GM12878 (cell line): Measurements from ENCODE around the gene GHDC. TPM values are rescaled to one million over a fixed set of nuclear protein-coding genes. Genes with fewer than 3 reads are reported as not detected.

Experiments
- ATAC-seq: fragments of 200-7000 bp; cut with Tn5 transposase; 3 replicates; pipeline ENCODE4 v1.9.1; 2020; ENCODE audit warnings: mild to moderate bottlenecking, moderate library complexity
- BruUV-seq: library from RNA; stranded (reverse); fragments of 400-500 nt; replicated peaks from 2 replicates; lab custom pipeline; 2021; lab: Mats Ljungman, UMichigan
- CTCF ChIA-PET: fragments of 300-600 bp; sonication (Branson Sonifier 250); formaldehyde crosslinking; extraction: SDS; loops from one replicate; lab custom pipeline; 2021; ENCODE audit warnings: inconsistent platforms; lab: Yijun Ruan, JAX
- POLR2A ChIA-PET: fragments of 350-600 bp; formaldehyde crosslinking; extraction: SDS; loops from one replicate; lab custom pipeline; 2021; ENCODE audit warnings: inconsistent platforms; lab: Charles Lee
- RAD21 ChIA-PET: fragments of 300-600 bp; sonication (Branson Sonifier 250); formaldehyde crosslinking; loops from one replicate; lab custom pipeline; 2023; ENCODE audit warnings: antibody characterized with exemption; ENCODE audit not compliant: unreplicated experiment; lab: Charles Lee
- SMC1A ChIA-PET: fragments of 300-600 bp; sonication (Branson Sonifier 250); formaldehyde crosslinking; loops from one replicate; lab custom pipeline; 2023; ENCODE audit not compliant: unreplicated experiment, uncharacterized antibody; lab: Charles Lee
- DNase-seq: peaks from one replicate; pipeline ENCODE4 v3.0.0-alpha.2; 2011; ENCODE audit warnings: low read depth, low spot score
- FAIRE-seq: peaks from 3 replicates; lab custom pipeline; 2011; peaks lifted over from hg19 to GRCh38; lab: Jason Lieb, UNC
- H2AFZ ChIP-seq: 2 replicates; pipeline ENCODE4 v1.6.0; 2011; ENCODE audit warnings: low read depth, low read length, control low read depth; ENCODE audit not compliant: control insufficient read depth
- H3K27ac ChIP-seq: 2 replicates; pipeline ENCODE4 v1.5.1; 2011; ENCODE audit warnings: control low read depth; ENCODE audit not compliant: control insufficient read depth, insufficient read depth
- H3K27me3 ChIP-seq, 2 experiments: replicated peaks in 1 of 2; 2 replicates each; pipeline versions ENCODE4 v1.6.0 to v1.6.1; 2011; ENCODE audit warnings: low read length in 1 of 2; ENCODE audit not compliant: control insufficient read depth in 2 of 2, insufficient read depth in 2 of 2
- H3K36me3 ChIP-seq, 2 experiments: 2 replicates each; pipeline ENCODE4 v1.5.1; 2011; ENCODE audit warnings: low read length in 1 of 2; ENCODE audit not compliant: control insufficient read depth in 2 of 2, insufficient read depth in 2 of 2
- H3K4me1 ChIP-seq: 2 replicates; pipeline ENCODE4 v1.6.1; 2011; ENCODE audit warnings: mild to moderate bottlenecking, low read length, moderate library complexity, mixed read lengths; ENCODE audit not compliant: control insufficient read depth, insufficient read depth
- H3K4me2 ChIP-seq: 2 replicates; pipeline ENCODE4 v1.6.0; 2011; ENCODE audit warnings: control low read depth; ENCODE audit not compliant: control insufficient read depth, insufficient read depth
- H3K4me3 ChIP-seq: fragments of 200-600 bp; sonication (generic); 2 replicates; pipeline ENCODE4 v1.5.1; 2016
- H3K79me2 ChIP-seq: 2 replicates; pipeline ENCODE4 v1.6.0; 2011; ENCODE audit warnings: low read length; ENCODE audit not compliant: control insufficient read depth, insufficient read depth
- H3K9ac ChIP-seq: 2 replicates; pipeline ENCODE4 v1.8.0; 2011; ENCODE audit warnings: low read length, control low read depth, mixed read lengths; ENCODE audit not compliant: control insufficient read depth, insufficient read depth
- H3K9me3 ChIP-seq: replicated peaks from 3 replicates; pipeline ENCODE4 v1.5.1; 2011; ENCODE audit warnings: mild to moderate bottlenecking, low read length; ENCODE audit not compliant: control insufficient read depth, insufficient read depth
- H4K20me1 ChIP-seq: 2 replicates; pipeline ENCODE4 v1.6.0; 2011; ENCODE audit not compliant: control insufficient read depth, insufficient read depth
- BMI1 ChIP-seq: fragments of 450-650 bp; IDR thresholded peaks from 2 replicates; pipeline ENCODE4 v1.6.1; 2016; ENCODE audit warnings: mild to moderate bottlenecking, moderate library complexity, borderline replicate concordance
- CREM ChIP-seq: IDR thresholded peaks from 2 replicates; pipeline ENCODE4 v1.6.1; 2014; ENCODE audit warnings: antibody characterized with exemption, low read depth
- IKZF1 ChIP-seq: fragments of 450-650 bp; conservative IDR thresholded peaks from 2 replicates; pipeline ENCODE4 v1.6.1; 2017; ENCODE audit warnings: antibody characterized with exemption, mild to moderate bottlenecking
- IKZF2 ChIP-seq, 2 experiments: fragments of 450-650 bp; IDR thresholded peaks; 2 replicates each; pipeline ENCODE4 v1.6.1; 2017; ENCODE audit warnings: mild to moderate bottlenecking in 2 of 2, moderate library complexity in 2 of 2
- KLF5 ChIP-seq: fragments of 450-650 bp; IDR thresholded peaks from 2 replicates; pipeline ENCODE4 v1.6.1; 2014; ENCODE audit warnings: mild to moderate bottlenecking; ENCODE audit not compliant: partially characterized antibody
- MYC ChIP-seq: IDR thresholded peaks from 2 replicates; pipeline ENCODE4 v1.6.1; 2011; ENCODE audit warnings: mild to moderate bottlenecking, low read length, moderate library complexity, inconsistent platforms; ENCODE audit not compliant: insufficient read depth, insufficient replicate concordance, insufficient read length, severe bottlenecking
- NFYB ChIP-seq: IDR thresholded peaks from 2 replicates; pipeline ENCODE4 v1.6.1; 2011; ENCODE audit warnings: low read depth, mild to moderate bottlenecking, low read length, improper control_type of control experiment, moderate library complexity; ENCODE audit not compliant: insufficient read depth
- POLR2AphosphoS2 ChIP-seq: IDR thresholded peaks from 2 replicates; pipeline ENCODE4 v1.6.1; 2011; ENCODE audit warnings: low read depth, mild to moderate bottlenecking, low read length, improper control_type of control experiment, moderate library complexity
- RAD21 ChIP-seq: IDR thresholded peaks from 2 replicates; pipeline ENCODE4 v1.6.1; 2011; ENCODE audit warnings: mild to moderate bottlenecking, low read depth, low read length, moderate library complexity; ENCODE audit not compliant: insufficient read depth
- RBBP5 ChIP-seq: fragments of 200-600 bp; sonication (generic); conservative IDR thresholded peaks from 2 replicates; pipeline ENCODE4 v1.6.1; 2016
- SPI1 ChIP-seq: IDR thresholded peaks from 2 replicates; pipeline ENCODE4 v1.6.1; 2011; ENCODE audit warnings: low read depth, mild to moderate bottlenecking, low read length, moderate library complexity, borderline replicate concordance; ENCODE audit not compliant: insufficient read depth
- TCF12 ChIP-seq: IDR thresholded peaks from 2 replicates; pipeline ENCODE4 v1.6.1; 2011; ENCODE audit warnings: low read depth, mild to moderate bottlenecking, low read length
- TCF7 ChIP-seq: IDR thresholded peaks from 2 replicates; pipeline ENCODE4 v1.6.1; 2014; ENCODE audit warnings: antibody characterized with exemption, borderline replicate concordance
- WGBS: methylation state at CpG from one replicate; pipeline ENCODE4 v1.1.6; 2016; ENCODE audit warnings: low lambda C conversion rate; ENCODE audit not compliant: insufficient replicate concordance, insufficient coverage; ENCODE audit errors: missing lambda C conversion rate; 5-methylcytosine and 5-hydroxymethylcytosine counted together
- in situ Hi-C: fragments of 300-500 bp; cut with MboI; formaldehyde crosslinking; loops from 9 replicates; pipeline ENCODE4 v1.14.3; 2018; ENCODE audit warnings: mixed read lengths
- intact Hi-C: fragments of 100-400 bp; cut with micrococcal nuclease; formaldehyde crosslinking; loops from one replicate; pipeline ENCODE4 v1.14.2; 2022; ENCODE audit not compliant: unreplicated experiment
- polyA plus RNA-seq, 11 experiments: library from polyadenylated mRNA; depleted of rRNA in 4 of 11; unstranded in 6 of 11; stranded (reverse) in 5 of 11; fragments of >200 nt; fragmentation: Nextera tagmentation in 4 of 11; fragmentation: Illumina TruSeq in 1 of 11; extraction: Ambion mirVana in 4 of 11; extraction: Trizol in 1 of 11; gene quantifications; 1 replicate in 1 of 11; 2 replicates in 10 of 11; pipeline versions ENCODE4 v1.2.1 to v1.2.3, GENCODE V29; 2011 to 2016; ENCODE audit warnings: inconsistent platforms in 2 of 11, missing spikeins in 2 of 11, low read depth in 1 of 11
- total RNA-seq, 4 experiments: library from RNA; depleted of rRNA in 3 of 4; stranded (reverse); fragments of >200 nt in 3 of 4; fragmentation: Illumina TruSeq in 1 of 4; extraction: Trizol in 1 of 4; gene quantifications; 2 replicates each; pipeline versions ENCODE4 v1.2.1 to v1.2.3, GENCODE V29; 2013 to 2021
- TF ChIP-seq, protein P1 (sequence below): fragments of 450-650 bp; IDR thresholded peaks from 2 replicates; pipeline ENCODE4 v1.6.1; 2014; ENCODE audit warnings: mild to moderate bottlenecking
- TF ChIP-seq, protein P2 (sequence below): IDR thresholded peaks from 2 replicates; pipeline ENCODE4 v1.6.1; 2011; ENCODE audit warnings: low read depth, mild to moderate bottlenecking, low read length, moderate library complexity, borderline replicate concordance; ENCODE audit errors: extremely low read depth
- TF ChIP-seq, protein P3 (sequence below): fragments of 450-650 bp; IDR thresholded peaks from 2 replicates; pipeline ENCODE4 v1.6.1; 2016; ENCODE audit warnings: mild to moderate bottlenecking, moderate library complexity, borderline replicate concordance
- TF ChIP-seq, protein P4 (sequence below): fragments of 450-650 bp; IDR thresholded peaks from 2 replicates; pipeline ENCODE4 v1.6.1; 2016; ENCODE audit warnings: mild to moderate bottlenecking

The GHDC gene
- total and polyA plus RNA-seq, 10 of the 15 experiments (the other 5 are each of a cell fraction or from before 2014, with no cell fraction given), result 0.72 to 20.6 (median 12.9) TPM

DNA sequence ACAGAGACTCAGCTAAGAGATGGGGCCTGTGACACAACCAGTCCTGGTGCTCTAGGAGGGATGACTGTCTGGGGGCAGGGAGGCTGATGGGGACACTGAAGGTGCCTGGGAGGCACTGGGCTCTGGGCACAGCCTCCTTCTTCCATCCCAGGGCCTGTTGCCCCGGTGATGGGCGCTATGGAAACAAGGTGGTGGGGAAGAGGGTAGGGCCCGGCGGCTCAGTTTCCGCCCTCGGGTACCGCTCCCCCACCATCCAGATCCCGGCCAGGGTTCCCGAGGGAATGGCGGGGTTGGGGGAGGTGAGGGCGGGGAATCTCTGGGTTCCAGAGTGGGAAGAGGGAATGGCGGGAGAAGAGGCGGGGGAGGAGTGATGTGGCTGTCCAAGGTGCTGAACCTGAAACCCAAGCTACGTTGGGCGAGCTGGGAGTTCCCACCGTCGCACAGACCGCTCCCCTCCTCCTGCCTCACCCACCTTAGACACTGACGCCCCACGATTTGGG is 14.3 kb downstream of the GHDC start:
- BruUV-seq, result no TSS peak
- H3K27me3 ChIP-seq, result no peaks in the 10 kb centered on the region
- DNase-seq, result no peak
- intact Hi-C loops, result loop anchor here (2.0 to 10.0 kb wide), 4 partner anchors 107 to 225 kb away; partner anchors contain the start of genes CNP and STAT5A
- no peaks in the 10 kb centered on the region for H3K9me3 ChIP-seq
- peak overlapping the region; percentile 45 for H3K4me2 ChIP-seq
- WGBS, result 47% methylated on average over 12 of the region's 20 CpGs
- FAIRE-seq, result no peak
- no peaks in the 10 kb centered on the region for H3K79me2 ChIP-seq
- no peak overlapping the region for H3K9ac ChIP-seq
- no peaks in the 10 kb centered on the region for H4K20me1 ChIP-seq
- no peak overlapping the region for H2AFZ ChIP-seq
- POLR2A ChIA-PET, result interaction anchor here (0.6 to 2.0 kb wide), 5 partner anchors 7 to 435 kb away, joined by 3 to 15 read pairs (median 6); partner anchors contain the start of gene RAB5C
- SMC1A ChIA-PET, result interaction anchor here (1.0 to 4.7 kb wide), 7 partner anchors 14 to 141 kb away, joined by 3 to 53 read pairs (median 11); partner anchors contain the start of genes DHX58, GHDC, KAT2A and RAB5C
- peaks cover 39% of the 10 kb centered on the region for H3K4me1 ChIP-seq
- in situ Hi-C loops, result no loop called here
- no peak overlapping the region for H3K4me3 ChIP-seq
- H3K36me3 ChIP-seq, result no peaks in the 10 kb centered on the region
- no peak overlapping the region for H3K27ac ChIP-seq
- RAD21 ChIA-PET, result interaction anchor here (0.8 to 4.7 kb wide), 9 partner anchors 18 to 226 kb away, joined by 3 to 78 read pairs (median 8); partner anchors contain the start of genes DHX58 and KAT2A
- no peak for ATAC-seq
- CTCF ChIA-PET, result interaction anchor here (0.8 to 4.6 kb wide), 16 partner anchors 13 to 498 kb away, joined by 3 to 138 read pairs (median 12); partner anchors contain the start of genes DHX58, KAT2A and NKIRAS2
- TF ChIP-seq CREM (no peak), POLR2AphosphoS2 (no peak), MYC (no peak), RAD21 (no peak), KLF5 (no peak), RBBP5 (no peak), SPI1 (no peak), IKZF2 (IDR thresholded peaks at IDR 0.05) (peak; percentile 61 to 63; a peak in 3 of 4 replicates), NFYB (no peak), IKZF1 (0 out of 2 replicates have a peak, but pooled peaks have one; percentile 13), TCF12 (no peak), TCF7 (no peak), BMI1 (0 out of 2 replicates have a peak, but pooled peaks have one; percentile 29)
- TF ChIP-seq, protein P1, sequence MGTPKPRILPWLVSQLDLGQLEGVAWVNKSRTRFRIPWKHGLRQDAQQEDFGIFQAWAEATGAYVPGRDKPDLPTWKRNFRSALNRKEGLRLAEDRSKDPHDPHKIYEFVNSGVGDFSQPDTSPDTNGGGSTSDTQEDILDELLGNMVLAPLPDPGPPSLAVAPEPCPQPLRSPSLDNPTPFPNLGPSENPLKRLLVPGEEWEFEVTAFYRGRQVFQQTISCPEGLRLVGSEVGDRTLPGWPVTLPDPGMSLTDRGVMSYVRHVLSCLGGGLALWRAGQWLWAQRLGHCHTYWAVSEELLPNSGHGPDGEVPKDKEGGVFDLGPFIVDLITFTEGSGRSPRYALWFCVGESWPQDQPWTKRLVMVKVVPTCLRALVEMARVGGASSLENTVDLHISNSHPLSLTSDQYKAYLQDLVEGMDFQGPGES, result no peak
- TF ChIP-seq, protein P2, sequence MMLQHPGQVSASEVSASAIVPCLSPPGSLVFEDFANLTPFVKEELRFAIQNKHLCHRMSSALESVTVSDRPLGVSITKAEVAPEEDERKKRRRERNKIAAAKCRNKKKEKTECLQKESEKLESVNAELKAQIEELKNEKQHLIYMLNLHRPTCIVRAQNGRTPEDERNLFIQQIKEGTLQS, result no peak
- TF ChIP-seq, protein P3, sequence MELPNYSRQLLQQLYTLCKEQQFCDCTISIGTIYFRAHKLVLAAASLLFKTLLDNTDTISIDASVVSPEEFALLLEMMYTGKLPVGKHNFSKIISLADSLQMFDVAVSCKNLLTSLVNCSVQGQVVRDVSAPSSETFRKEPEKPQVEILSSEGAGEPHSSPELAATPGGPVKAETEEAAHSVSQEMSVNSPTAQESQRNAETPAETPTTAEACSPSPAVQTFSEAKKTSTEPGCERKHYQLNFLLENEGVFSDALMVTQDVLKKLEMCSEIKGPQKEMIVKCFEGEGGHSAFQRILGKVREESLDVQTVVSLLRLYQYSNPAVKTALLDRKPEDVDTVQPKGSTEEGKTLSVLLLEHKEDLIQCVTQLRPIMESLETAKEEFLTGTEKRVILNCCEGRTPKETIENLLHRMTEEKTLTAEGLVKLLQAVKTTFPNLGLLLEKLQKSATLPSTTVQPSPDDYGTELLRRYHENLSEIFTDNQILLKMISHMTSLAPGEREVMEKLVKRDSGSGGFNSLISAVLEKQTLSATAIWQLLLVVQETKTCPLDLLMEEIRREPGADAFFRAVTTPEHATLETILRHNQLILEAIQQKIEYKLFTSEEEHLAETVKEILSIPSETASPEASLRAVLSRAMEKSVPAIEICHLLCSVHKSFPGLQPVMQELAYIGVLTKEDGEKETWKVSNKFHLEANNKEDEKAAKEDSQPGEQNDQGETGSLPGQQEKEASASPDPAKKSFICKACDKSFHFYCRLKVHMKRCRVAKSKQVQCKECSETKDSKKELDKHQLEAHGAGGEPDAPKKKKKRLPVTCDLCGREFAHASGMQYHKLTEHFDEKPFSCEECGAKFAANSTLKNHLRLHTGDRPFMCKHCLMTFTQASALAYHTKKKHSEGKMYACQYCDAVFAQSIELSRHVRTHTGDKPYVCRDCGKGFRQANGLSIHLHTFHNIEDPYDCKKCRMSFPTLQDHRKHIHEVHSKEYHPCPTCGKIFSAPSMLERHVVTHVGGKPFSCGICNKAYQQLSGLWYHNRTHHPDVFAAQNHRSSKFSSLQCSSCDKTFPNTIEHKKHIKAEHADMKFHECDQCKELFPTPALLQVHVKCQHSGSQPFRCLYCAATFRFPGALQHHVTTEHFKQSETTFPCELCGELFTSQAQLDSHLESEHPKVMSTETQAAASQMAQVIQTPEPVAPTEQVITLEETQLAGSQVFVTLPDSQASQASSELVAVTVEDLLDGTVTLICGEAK, result peak; percentile 42; the same call in 1 of the 2 replicates
- TF ChIP-seq, protein P4, sequence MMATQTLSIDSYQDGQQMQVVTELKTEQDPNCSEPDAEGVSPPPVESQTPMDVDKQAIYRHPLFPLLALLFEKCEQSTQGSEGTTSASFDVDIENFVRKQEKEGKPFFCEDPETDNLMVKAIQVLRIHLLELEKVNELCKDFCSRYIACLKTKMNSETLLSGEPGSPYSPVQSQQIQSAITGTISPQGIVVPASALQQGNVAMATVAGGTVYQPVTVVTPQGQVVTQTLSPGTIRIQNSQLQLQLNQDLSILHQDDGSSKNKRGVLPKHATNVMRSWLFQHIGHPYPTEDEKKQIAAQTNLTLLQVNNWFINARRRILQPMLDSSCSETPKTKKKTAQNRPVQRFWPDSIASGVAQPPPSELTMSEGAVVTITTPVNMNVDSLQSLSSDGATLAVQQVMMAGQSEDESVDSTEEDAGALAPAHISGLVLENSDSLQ, result no peak
